HG03039 (cell line): ENCODE results near the gene C1GALT1.

Experiments used
- ATAC-seq: cut with Tn5 transposase; IDR thresholded peaks from one replicate; pipeline ENCODE4 v1.9.1; 2021; ENCODE audit warnings: mild to moderate bottlenecking, moderate library complexity; ENCODE audit not compliant: unreplicated experiment

Gene C1GALT1

DNA sequence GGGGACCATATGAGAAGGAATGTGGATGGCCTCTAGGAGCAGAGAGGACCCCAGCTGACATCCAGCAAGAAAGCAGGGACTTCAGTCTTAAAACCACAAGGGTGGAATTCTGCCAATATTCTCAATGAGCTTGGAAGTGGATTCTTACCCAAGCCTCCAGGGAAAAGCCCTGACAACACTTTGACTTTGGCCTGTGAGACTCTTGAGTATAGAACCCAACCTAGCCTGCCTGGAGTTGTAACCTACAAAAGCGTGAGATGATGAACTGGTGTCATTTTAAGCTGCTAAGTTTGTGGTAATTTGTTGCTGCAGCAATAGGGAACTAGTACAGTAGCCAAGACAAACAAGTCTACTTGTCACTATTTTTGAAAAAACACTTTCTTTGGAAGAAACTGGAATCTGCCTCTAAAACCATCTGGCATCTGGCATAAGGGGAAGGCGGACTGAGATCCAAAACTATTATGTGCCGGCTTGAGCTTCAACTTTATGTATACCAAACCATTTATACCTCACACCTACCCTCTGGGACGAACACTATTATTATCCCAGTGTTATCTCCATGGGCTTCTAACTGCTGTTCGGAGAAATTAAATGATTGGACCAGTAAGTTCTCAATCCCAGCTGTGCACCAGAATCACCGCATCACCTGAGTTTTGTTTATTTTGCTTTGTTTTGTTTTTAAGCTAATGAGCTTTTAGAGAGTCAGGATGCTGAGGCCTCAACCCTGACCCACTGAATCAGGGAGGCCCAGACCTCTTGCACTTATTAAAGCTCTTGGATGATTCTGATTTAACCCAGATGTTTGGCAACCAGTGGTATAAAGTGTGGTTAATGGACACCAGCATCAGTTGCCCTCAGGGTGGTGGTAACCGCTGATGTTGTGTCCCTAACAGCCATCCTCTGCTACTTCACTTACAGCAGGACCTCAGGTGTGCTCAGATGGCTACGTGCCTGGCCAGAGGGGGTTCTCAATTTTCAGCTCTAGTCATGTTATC, 83.0 kb downstream of the C1GALT1 start:
- no peak for ATAC-seq

DNA sequence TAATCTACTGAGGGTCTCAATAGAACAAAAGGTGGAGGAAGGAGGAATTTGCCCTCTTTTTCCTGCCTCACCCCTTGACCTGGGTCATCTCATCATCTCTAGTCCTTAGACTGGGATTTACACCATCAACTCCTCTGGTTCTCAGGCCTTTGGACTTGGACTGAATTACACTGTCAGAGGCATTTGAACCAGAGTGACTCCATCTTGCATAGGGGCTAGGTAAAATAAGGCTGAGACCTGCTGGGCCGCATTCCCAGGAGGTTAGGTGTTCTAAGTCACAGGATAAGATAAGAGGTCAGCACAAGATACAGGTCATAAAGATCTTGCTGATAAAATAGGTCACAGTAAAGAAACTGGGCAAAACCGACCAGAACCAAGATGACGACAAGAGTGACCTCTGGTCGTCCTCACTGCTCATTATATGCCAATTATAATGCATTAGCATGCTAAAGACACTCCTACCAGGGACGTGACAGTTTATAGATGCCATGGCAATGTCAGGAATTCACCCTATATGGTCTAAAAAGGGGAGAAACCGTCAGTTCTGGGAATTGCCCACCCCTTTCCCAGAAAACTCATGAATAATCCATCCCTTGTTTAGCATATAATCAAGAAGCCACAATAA, 84.0 kb downstream of the C1GALT1 start:
- no peak for ATAC-seq

DNA sequence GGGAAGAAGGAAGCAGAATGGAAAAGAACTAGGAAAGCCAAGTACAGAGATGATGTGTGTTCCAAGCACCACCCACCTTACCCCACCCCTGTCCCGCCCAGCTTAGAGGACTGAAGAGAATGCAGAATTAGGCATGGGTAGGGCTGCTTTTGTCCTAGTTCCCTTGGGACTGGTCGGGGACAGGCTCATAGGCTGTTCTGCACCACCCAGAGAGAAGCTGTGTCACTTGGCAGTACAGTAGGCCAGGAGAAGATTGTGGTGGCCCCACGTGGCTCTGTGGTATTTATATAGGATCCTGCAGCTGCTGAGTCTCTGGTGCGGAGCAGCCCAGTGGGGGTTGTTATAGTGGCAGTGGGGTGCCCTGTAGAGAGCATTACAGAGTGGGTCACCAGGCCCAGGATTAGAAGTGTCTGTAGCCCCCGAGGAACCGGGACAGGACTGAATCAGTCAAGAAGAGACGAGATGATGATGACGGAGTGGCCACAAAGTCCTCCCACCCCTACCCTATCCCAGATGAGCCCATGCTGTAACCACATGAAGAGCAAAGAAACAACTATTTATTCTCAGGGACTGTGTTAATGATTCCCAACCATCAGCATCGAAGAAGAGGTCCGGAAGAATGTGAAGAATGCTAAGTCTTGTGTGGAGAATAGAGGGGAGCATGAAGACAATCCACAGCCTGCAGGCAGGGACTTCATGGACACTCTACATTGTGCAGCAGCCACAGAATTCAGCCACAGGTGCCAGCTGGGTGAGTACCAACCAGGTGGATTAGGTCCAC, 88.9 kb downstream of the C1GALT1 start:
- ATAC-seq, result no peak

DNA sequence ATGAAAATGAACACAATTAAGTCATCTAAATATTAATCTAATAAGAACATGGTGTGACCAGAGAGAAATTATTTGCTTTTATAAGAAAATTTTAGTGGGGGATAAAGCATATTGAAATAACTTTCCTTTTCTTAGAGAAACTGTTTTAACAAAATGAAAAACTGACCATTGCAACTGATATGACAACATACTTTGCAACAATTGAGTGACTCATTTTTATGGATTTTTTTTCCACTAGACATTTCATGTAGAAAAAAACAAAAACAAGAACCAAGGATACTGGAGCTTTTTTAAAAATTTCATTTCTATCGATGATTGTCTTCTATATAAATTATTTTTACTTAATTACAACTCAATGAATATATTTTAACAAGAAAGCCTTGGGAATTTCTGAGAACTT, 90.0 kb downstream of the C1GALT1 start:
- no peak for ATAC-seq

DNA sequence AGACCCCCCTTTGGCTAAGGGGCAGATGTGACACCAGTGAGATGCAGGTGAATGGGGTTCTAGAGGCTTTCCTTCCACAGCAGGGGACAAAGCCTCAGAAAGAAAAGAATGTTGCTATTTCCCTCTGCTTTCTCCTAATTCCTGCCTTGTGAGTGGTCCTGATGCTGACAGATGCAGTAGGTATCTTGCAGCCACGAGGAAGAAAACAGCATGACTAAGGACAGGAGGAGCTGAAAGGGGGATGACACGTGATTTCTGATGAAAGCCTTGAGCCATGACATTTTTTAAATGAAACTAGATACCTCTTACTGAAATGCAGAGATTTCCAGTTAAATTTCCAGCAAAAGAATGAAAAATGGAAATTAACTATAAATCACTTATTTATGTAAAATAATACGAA, 92.4 kb downstream of the C1GALT1 start:
- no peak for ATAC-seq

DNA sequence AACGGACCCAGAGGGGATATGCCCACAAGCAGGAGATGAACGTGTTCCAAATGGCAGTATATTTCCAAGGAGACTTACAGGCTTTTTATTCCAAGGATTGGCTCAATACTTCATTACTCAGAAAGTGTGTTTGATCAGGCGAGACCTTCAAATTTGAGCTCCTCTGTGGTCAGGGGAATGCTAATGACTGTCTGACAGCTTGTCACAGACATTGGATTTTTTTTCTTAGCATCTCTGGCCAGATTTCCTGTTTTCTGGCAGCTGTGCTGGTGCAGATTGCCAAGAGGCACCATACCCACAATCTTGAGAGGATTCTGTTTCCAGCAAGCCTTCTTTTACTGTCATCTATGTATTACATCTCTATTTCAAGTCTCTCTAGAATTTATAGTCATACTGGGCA, 93.8 kb downstream of the C1GALT1 start:
- no peak for ATAC-seq

DNA sequence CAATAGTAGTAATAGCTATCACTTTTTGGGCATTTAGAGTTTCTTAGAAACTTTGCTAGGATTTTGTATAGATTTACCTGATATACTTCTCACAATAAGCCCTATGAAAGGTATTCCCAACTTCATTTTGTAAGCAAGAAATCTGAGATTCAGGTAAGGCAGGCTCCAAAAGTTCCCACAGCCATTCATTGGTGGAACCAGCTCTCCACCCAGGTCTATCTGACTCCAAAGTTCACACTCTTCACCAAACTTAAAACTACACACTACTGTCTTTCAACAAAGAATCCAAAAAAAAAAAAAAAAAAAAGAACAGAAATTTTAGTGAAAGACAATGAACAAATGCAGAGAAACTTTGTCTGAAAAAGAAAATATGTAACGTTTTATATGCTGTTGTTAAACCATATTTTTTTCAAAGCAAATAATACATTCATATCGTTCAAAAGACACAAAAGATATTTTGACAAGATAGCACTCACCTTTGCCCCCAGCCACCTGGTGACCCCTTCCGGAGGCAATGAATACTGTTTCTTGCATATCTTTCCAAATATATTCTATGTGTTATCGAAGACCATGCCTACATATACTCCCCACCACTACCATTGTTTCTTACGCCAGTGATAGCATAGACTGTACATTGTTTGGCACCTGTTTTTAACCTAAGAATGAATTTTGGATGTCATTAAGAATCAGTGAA, 108.2 kb downstream of the C1GALT1 start:
- ATAC-seq, result no peak

DNA sequence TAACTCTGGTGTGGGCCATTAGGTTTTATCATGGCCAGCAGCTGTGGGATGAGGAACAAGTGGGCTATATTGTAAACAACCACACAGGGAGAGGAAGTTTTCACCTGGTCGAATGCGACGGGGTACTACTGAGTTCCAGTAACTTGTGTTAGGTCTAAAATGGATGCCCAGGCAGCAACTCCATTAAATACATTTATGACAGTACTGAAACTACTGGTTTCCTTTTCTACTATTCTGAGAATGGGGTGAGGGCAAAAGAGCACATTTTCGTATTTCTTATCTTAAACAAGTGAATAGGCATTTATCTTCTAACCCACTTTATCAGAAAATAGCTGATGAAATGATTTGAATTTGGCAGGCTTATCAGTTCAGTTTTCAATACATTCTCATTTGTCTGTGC, 109.7 kb downstream of the C1GALT1 start:
- no peak for ATAC-seq

DNA sequence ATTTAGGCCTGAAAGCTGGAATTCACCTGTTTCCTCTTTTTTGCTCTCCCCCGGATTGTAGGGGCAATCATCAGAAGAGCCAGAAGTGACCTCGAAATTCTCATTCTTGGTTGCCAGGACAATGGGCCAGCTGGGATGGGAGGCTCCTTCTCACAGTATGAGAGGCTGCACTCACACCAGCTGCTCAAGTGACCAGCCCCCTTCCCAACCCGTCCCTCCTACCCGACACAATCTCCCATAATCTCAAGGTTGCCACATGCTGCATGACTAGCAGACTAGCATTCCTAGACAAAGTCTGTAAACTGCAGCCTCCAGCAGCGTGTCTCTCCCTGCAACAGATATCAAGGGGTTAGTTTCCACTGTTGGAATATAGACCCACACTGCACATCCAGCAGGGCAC, 110.3 kb downstream of the C1GALT1 start:
- no peak for ATAC-seq

DNA sequence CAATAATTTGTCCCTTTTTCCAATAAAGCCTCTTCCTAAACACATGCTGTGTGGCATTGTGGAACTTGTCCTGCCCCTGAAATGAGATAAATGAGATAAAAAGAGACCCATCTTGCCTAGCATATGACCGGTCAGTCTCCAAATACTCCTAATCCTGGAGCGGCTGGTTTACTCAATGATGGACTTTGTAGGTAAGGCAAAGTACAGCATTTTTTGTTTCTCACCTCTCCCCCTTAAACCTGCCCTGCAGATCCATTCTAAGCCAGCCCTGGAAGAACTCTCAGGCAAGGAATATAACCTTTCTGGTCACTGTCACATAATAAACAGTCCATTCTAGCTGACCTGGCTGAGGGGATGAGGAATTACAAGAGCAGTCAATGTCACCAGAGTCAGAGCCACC, 110.7 kb downstream of the C1GALT1 start:
- no peak for ATAC-seq

DNA sequence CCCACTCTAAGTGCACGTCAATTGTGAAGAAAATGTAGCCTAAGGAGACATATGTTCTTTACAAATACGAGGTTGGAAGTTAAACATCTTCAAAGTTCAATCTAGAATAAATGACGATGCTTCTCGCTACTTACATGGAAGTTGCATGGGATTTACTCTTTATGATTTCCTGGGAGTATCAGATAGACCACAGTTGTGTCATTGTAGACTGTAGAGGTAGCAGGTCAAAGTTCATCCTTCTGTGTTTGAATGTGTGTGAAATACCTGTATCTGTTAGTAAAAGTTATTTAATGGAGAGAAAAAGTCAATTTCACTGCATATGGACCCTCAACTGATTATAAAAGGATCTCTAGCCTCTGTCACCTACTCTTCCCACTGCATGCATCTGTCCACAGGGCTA, 112.6 kb downstream of the C1GALT1 start:
- ATAC-seq, result no peak
